Thyroid gland (tissue), 4 donors: Measurements from ENCODE around the gene MSANTD4.

Experiments used
- CTCF ChIP-seq, 6 experiments: fragments of 200-600 bp in 3 of 6; fragments of 450-650 bp in 3 of 6; sonication (generic) in 3 of 6; IDR thresholded peaks; one replicate each; pipeline ENCODE4 v1.5.1; 2016 to 2019; ENCODE audit warnings: antibody characterized with exemption in 6 of 6, mild to moderate bottlenecking in 2 of 6, inconsistent platforms in 1 of 6, moderate library complexity in 1 of 6
- POLR2A ChIP-seq, 2 donors: fragments of 450-650 bp; IDR thresholded peaks; one replicate each; pipeline ENCODE4 v1.6.1; 2017; ENCODE audit warnings: antibody characterized with exemption in 2 of 2, mild to moderate bottlenecking in 2 of 2, moderate library complexity in 1 of 2

GRCh38 chr11:106063009-106063408 lies 41.0 kb upstream of the MSANTD4 start:
- TF ChIP-seq POLR2A (IDR thresholded peaks at IDR 0.05) (no peak), CTCF (IDR thresholded peaks at IDR 0.05) (no peak)
